Prostate gland (tissue), 2 donors: Measurements from ENCODE around the gene TMEM181. TPM values are rescaled to one million over a fixed set of nuclear protein-coding genes. Genes with fewer than 3 reads are reported as not detected.

ENCODE experiments used
- DNase-seq: peaks from one replicate; pipeline ENCODE4 v3.0.0-alpha.2; 2019; ENCODE audit warnings: low spot score
- H3K27ac ChIP-seq, 2 donors: fragments of 200-600 bp; sonication (generic); 2 replicates each; pipeline ENCODE4 v1.5.1; 2017 to 2019
- H3K27me3 ChIP-seq: fragments of 200-600 bp; sonication (generic); replicated peaks from 2 replicates; pipeline ENCODE4 v1.5.1; 2019; ENCODE audit not compliant: insufficient read depth
- H3K36me3 ChIP-seq, 2 donors: fragments of 200-600 bp; sonication (generic); 1 replicate in 1 of 2; 2 replicates in 1 of 2; pipeline versions ENCODE4 v1.5.1 to v1.8.1; 2017 to 2019
- H3K4me1 ChIP-seq: fragments of 200-600 bp; sonication (generic); replicated peaks from 2 replicates; pipeline ENCODE4 v1.5.1; 2019
- H3K4me3 ChIP-seq, 2 donors: fragments of 200-600 bp; sonication (generic); 2 replicates each; pipeline ENCODE4 v1.5.1; 2017 to 2019
- H3K9me3 ChIP-seq: fragments of 200-600 bp; sonication (generic); 2 replicates; pipeline ENCODE4 v1.5.1; 2017
- POLR2A ChIP-seq: fragments of 450-650 bp; IDR thresholded peaks from one replicate; pipeline ENCODE4 v1.6.1; 2016; ENCODE audit warnings: antibody characterized with exemption, mild to moderate bottlenecking
- POLR2AphosphoS5 ChIP-seq: sonication (generic); formaldehyde crosslinking; IDR thresholded peaks from one replicate; pipeline ENCODE4 v1.6.1; 2017; ENCODE audit warnings: antibody characterized with exemption
- WGBS: methylation state at CpG from one replicate; pipeline ENCODE4 v1.1.5; 2018; 5-methylcytosine and 5-hydroxymethylcytosine counted together
- intact Hi-C: fragments of 100-400 bp; cut with DNase I; formaldehyde crosslinking; loops from one replicate; pipeline ENCODE4 v1.14.2; 2022
- total RNA-seq, 2 donors: library from RNA; depleted of rRNA; stranded (reverse); fragments of >200 nt; gene quantifications; one replicate each; pipeline ENCODE4 v1.1.0, GENCODE V29; 2016
- TF ChIP-seq, protein P1 (sequence below), 4 experiments: fragments of 200-600 bp in 2 of 4; fragments of 450-650 bp in 2 of 4; sonication (generic) in 2 of 4; IDR thresholded peaks; 1 replicate in 3 of 4; 2 replicates in 1 of 4; pipeline ENCODE4 v1.5.1; 2016 to 2019; ENCODE audit warnings: antibody characterized with exemption in 4 of 4, mild to moderate bottlenecking in 2 of 4, moderate library complexity in 2 of 4

Gene TMEM181
- total RNA-seq, 2 donors from 2014 or later: 26.0 to 67.9 TPM

DNA sequence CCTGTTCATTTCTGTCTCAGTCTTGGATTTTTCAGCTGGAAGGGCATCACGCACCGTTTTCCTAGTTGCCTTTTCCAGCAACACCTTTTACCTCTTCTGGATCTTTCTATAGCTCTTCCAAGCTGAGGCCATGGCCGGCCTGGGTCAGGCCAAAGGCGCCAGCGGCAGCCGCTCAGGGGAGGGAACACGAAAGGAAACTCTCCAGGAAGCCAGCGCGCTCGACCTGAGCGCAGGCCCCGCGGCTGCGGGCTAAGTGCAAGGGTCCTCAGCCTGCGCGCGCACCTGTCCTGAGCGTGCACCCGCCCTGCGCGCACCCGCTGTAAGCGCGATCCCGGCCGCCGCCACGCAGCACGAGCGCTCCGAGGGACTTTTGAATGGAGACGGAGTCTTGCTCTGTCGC is 43.8 kb upstream of the TMEM181 start:
- WGBS: 39% methylated on average over 33 of the region's 33 CpGs
- intact Hi-C loops: loop anchor here (10.0 kb wide), 1 partner anchor 89 kb away; no protein-coding TSS in a partner anchor
- no peak for DNase-seq
- Histone ChIP-seq H3K4me1 (no peaks in the 10 kb centered on the region), H3K4me3 (no peak overlapping the region), H3K9me3 (no peaks in the 10 kb centered on the region), H3K36me3 (no peaks in the 10 kb centered on the region), H3K27ac (no peak overlapping the region), H3K27me3 (no peaks in the 10 kb centered on the region)
- TF ChIP-seq POLR2AphosphoS5 (no peak), POLR2A (no peak)
- TF ChIP-seq, protein P1, sequence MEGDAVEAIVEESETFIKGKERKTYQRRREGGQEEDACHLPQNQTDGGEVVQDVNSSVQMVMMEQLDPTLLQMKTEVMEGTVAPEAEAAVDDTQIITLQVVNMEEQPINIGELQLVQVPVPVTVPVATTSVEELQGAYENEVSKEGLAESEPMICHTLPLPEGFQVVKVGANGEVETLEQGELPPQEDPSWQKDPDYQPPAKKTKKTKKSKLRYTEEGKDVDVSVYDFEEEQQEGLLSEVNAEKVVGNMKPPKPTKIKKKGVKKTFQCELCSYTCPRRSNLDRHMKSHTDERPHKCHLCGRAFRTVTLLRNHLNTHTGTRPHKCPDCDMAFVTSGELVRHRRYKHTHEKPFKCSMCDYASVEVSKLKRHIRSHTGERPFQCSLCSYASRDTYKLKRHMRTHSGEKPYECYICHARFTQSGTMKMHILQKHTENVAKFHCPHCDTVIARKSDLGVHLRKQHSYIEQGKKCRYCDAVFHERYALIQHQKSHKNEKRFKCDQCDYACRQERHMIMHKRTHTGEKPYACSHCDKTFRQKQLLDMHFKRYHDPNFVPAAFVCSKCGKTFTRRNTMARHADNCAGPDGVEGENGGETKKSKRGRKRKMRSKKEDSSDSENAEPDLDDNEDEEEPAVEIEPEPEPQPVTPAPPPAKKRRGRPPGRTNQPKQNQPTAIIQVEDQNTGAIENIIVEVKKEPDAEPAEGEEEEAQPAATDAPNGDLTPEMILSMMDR (IDR thresholded peaks at IDR 0.05): no peak

DNA sequence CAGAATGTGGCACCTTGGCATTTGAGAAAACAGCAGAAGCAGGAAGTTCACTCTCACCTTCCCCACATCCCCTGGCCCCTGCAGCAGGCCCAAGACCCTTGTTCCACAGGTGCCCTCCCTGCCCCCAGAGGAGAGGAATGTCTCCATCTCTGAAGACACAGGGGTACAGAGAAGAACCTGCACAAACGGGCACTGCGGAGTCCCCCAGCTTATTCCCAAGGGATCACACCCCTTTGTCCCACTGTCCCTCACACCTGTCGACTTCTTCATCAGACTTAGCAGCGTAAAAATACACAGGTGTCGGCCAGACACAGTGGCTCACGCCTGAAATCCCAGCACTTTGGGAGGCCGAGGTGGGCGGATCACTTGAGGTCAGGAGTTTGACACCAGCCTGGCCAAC is 42.9 kb upstream of the TMEM181 start:
- 95% methylated on average over 8 of the region's 8 CpGs for WGBS
- Histone ChIP-seq H3K27me3 (no peaks in the 10 kb centered on the region), H3K4me1 (no peaks in the 10 kb centered on the region), H3K9me3 (no peaks in the 10 kb centered on the region), H3K27ac (no peak overlapping the region), H3K4me3 (no peak overlapping the region), H3K36me3 (no peaks in the 10 kb centered on the region)
- TF ChIP-seq, protein P1 (IDR thresholded peaks at IDR 0.05): no peak
- TF ChIP-seq POLR2A (no peak), POLR2AphosphoS5 (no peak)
- DNase-seq: no peak
- intact Hi-C loops: loop anchor here (10.0 kb wide), 1 partner anchor 88 kb away; no protein-coding TSS in a partner anchor

DNA sequence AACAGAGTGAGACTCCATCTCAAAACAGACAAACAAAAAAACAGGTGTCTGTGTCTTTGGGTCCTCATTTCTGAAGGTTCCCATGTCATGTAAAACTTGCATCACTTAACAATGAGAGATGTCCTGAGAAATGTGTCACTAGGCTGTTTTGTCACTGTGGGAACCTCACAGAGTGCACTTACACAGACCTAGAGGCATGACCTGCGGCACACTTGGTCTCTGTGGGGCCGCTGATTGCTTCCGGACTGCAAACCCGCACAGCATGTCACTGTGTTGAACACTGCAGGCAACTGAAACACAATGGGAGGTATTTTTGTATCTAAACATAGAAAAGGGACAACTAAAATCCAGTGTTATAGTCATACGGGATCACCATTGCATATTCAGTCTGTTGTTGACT is 42.3 kb upstream of the TMEM181 start:
- no peak for DNase-seq
- Histone ChIP-seq H3K27ac (no peak overlapping the region), H3K9me3 (no peaks in the 10 kb centered on the region), H3K4me1 (no peaks in the 10 kb centered on the region), H3K27me3 (no peaks in the 10 kb centered on the region), H3K4me3 (no peak overlapping the region), H3K36me3 (no peaks in the 10 kb centered on the region)
- intact Hi-C loops: loop anchor here (10.0 kb wide), 1 partner anchor 87 kb away; no protein-coding TSS in a partner anchor
- no peak for TF ChIP-seq POLR2A
- TF ChIP-seq, protein P1 (IDR thresholded peaks at IDR 0.05): no peak
- no peak for TF ChIP-seq POLR2AphosphoS5
- 83% methylated on average over 5 of the region's 5 CpGs for WGBS

GRCh38 chr6:158518191-158519127 is 41.4 kb upstream of the TMEM181 start:
- no peaks in the 10 kb centered on the region for H3K36me3 ChIP-seq
- peak; percentile 52 for TF ChIP-seq POLR2AphosphoS5
- no peak for TF ChIP-seq POLR2A
- TF ChIP-seq, protein P1 (IDR thresholded peaks at IDR 0.05): peak; percentile 9 to 65 (median 52)
- no peak overlapping the region for H3K4me3 ChIP-seq
- WGBS: 9% methylated on average over 18 of the region's 18 CpGs
- H3K27ac ChIP-seq: no peak overlapping the region
- no peaks in the 10 kb centered on the region for H3K27me3 ChIP-seq
- H3K9me3 ChIP-seq: no peaks in the 10 kb centered on the region
- H3K4me1 ChIP-seq: no peaks in the 10 kb centered on the region
- DNase-seq: peak; percentile 55
- intact Hi-C loops: loop anchor here (2.0 to 10.0 kb wide), 2 partner anchors 86 to 298 kb away; no protein-coding TSS in a partner anchor
